ENCODE data around the gene CD34.

- TF ChIP-seq POLR2A (IDR thresholded peaks at IDR 0.05) = no peak
- no peak for TF ChIP-seq CTCF (IDR thresholded peaks at IDR 0.05)
Observed at GRCh38 chr1:207925210-207925609, 14.3 kb upstream of the CD34 start.

Measured in right lobe of liver (tissue), 4 donors.